Thoracic aorta (tissue), 2 donors: ENCODE data around the gene SOHLH1. TPM values are rescaled to one million over a fixed set of nuclear protein-coding genes. Genes with fewer than 3 reads are reported as not detected.

Experiments
- ATAC-seq: fragments of 150-250 bp; one replicate; pipeline ENCODE4 v1.8.0; 2017; ENCODE audit warnings: low read depth; ENCODE audit not compliant: insufficient number of reproducible peaks, low FRiP score
- DNase-seq: peaks from one replicate; pipeline ENCODE4 v3.0.0-alpha.2; 2020; ENCODE audit warnings: low spot score
- H3K27ac ChIP-seq, 2 donors: fragments of 200-600 bp; sonication (generic); 1 replicate in 1 of 2; 2 replicates in 1 of 2; pipeline ENCODE4 v1.5.1; 2016; ENCODE audit warnings: mild to moderate bottlenecking in 2 of 2, moderate library complexity in 2 of 2
- H3K27me3 ChIP-seq: fragments of 200-600 bp; sonication (generic); replicated peaks from 2 replicates; pipeline ENCODE4 v1.6.0; 2016; ENCODE audit warnings: mild to moderate bottlenecking; ENCODE audit not compliant: insufficient read depth
- H3K36me3 ChIP-seq: fragments of 200-600 bp; sonication (generic); one replicate; pipeline ENCODE4 v1.5.1; 2016
- H3K4me1 ChIP-seq, 2 donors: fragments of 200-600 bp; sonication (generic); 1 replicate in 1 of 2; 2 replicates in 1 of 2; pipeline versions ENCODE4 v1.5.1 to v1.6.0; 2016; ENCODE audit warnings: low read depth in 2 of 2, mild to moderate bottlenecking in 1 of 2; ENCODE audit not compliant: control insufficient read depth in 1 of 2
- H3K4me3 ChIP-seq: fragments of 200-600 bp; sonication (generic); 2 replicates; pipeline ENCODE4 v1.5.1; 2016; ENCODE audit warnings: mild to moderate bottlenecking
- H3K9me3 ChIP-seq: fragments of 200-600 bp; sonication (generic); 2 replicates; pipeline ENCODE4 v1.5.1; 2016
- total RNA-seq, 2 donors: library from RNA; depleted of rRNA; stranded (reverse); fragments of >200 nt; gene quantifications; one replicate each; pipeline versions ENCODE4 v1.1.0 to v1.2.3, GENCODE V29; 2016
- TF ChIP-seq, protein P1 (sequence below): fragments of 200-600 bp; sonication (generic); IDR thresholded peaks from one replicate; pipeline ENCODE4 v1.5.1; 2019; ENCODE audit warnings: antibody characterized with exemption

Gene SOHLH1
- total RNA-seq, 2 donors from 2014 or later, result not detected

GRCh38 chr9:135736272-135736978, 37.1 kb upstream of the SOHLH1 start:
- DNase-seq (no peak), ATAC-seq (no peak)
- Histone ChIP-seq H3K9me3 (no peaks in the 10 kb centered on the region), H3K27ac (no peak overlapping the region), H3K4me3 (no peak overlapping the region), H3K4me1 (no peaks in the 10 kb centered on the region), H3K27me3 (no peaks in the 10 kb centered on the region), H3K36me3 (no peaks in the 10 kb centered on the region)
- TF ChIP-seq, protein P1, sequence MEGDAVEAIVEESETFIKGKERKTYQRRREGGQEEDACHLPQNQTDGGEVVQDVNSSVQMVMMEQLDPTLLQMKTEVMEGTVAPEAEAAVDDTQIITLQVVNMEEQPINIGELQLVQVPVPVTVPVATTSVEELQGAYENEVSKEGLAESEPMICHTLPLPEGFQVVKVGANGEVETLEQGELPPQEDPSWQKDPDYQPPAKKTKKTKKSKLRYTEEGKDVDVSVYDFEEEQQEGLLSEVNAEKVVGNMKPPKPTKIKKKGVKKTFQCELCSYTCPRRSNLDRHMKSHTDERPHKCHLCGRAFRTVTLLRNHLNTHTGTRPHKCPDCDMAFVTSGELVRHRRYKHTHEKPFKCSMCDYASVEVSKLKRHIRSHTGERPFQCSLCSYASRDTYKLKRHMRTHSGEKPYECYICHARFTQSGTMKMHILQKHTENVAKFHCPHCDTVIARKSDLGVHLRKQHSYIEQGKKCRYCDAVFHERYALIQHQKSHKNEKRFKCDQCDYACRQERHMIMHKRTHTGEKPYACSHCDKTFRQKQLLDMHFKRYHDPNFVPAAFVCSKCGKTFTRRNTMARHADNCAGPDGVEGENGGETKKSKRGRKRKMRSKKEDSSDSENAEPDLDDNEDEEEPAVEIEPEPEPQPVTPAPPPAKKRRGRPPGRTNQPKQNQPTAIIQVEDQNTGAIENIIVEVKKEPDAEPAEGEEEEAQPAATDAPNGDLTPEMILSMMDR, result no peak

GRCh38 chr9:135734616-135735144, 35.4 kb upstream of the SOHLH1 start:
- H3K4me3 ChIP-seq, result no peak overlapping the region
- H3K4me1 ChIP-seq, result no peaks in the 10 kb centered on the region
- no peak for DNase-seq
- ATAC-seq, result no peak
- H3K36me3 ChIP-seq, result no peaks in the 10 kb centered on the region
- TF ChIP-seq, protein P1, result no peak
- no peak overlapping the region for H3K27ac ChIP-seq
- no peaks in the 10 kb centered on the region for H3K9me3 ChIP-seq
- no peaks in the 10 kb centered on the region for H3K27me3 ChIP-seq

DNA sequence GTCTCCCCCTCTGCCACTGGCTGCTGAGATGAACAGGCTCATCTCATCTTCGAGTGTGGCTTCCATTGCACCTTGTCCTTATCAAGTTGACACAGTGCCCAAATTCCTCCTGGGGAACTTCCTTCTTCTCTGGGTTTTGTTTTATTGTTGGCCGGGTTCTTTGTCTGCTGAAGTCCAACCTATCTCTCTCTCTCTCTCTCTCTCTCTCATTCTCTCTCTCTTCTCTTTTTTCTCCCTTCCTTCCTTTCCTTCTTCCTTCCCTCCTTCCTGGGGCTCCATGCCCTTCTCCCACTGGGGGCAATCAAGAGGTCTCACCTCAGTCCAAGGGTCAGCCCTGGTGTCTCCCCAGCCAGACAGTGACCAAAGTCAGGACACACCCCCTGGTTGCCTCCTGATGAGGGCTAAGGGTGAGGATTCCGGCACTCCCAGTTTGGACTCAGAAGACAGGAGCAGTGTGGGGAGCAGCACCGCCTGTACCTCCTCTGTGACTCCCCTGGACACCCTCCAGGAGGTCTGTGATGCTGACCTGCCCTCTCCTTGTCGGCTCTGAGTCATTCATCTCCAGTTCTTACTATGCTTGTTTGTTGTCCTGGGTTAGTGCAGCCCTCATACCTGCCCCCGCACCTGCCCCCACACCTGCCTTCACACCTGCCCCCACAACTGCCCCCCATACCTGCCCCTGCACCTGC, 33.4 kb upstream of the SOHLH1 start:
- ATAC-seq (no peak), DNase-seq (no peak)
- Histone ChIP-seq H3K4me3 (no peak overlapping the region), H3K9me3 (no peaks in the 10 kb centered on the region), H3K27ac (no peak overlapping the region), H3K27me3 (no peaks in the 10 kb centered on the region), H3K36me3 (no peaks in the 10 kb centered on the region), H3K4me1 (no peaks in the 10 kb centered on the region)
- TF ChIP-seq, protein P1, result no peak

GRCh38 chr9:135731454-135731853, 32.2 kb upstream of the SOHLH1 start:
- no peak overlapping the region for H3K27ac ChIP-seq
- H3K27me3 ChIP-seq, result no peaks in the 10 kb centered on the region
- no peak for DNase-seq
- no peaks in the 10 kb centered on the region for H3K9me3 ChIP-seq
- H3K4me1 ChIP-seq, result no peaks in the 10 kb centered on the region
- H3K36me3 ChIP-seq, result no peaks in the 10 kb centered on the region
- H3K4me3 ChIP-seq, result no peak overlapping the region
- TF ChIP-seq, protein P1, result no peak
- ATAC-seq, result no peak

DNA sequence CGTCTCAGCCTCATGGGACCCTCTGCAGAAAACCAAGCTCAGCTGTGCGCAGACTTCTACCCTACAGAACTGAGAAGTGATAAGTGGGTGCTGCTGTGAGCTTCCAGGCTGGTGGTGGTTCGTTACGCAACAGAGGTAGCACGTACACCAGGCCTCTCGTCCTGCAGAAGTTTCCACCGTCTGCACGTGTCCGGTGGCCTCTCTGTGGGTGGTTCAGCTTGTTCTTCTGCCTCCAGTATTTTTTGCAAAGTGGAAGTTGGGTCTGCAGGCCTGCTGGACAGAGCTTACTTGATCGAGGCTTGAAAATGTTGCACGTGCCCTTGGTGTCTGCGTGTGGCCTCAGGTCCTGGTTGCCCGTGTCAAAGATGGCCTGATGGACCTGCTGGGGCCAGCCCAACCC, 30.2 kb upstream of the SOHLH1 start:
- Histone ChIP-seq H3K4me1 (no peaks in the 10 kb centered on the region), H3K4me3 (no peak overlapping the region), H3K27me3 (no peaks in the 10 kb centered on the region), H3K9me3 (no peaks in the 10 kb centered on the region), H3K36me3 (no peaks in the 10 kb centered on the region), H3K27ac (no peak overlapping the region)
- DNase-seq, result no peak
- TF ChIP-seq, protein P1, result no peak
- no peak for ATAC-seq
